ENCODE results near the gene PURA. TPM values are rescaled to one million over a fixed set of nuclear protein-coding genes. Genes with fewer than 3 reads are reported as not detected.
A peak's percentile ranks its signal among the peaks of the same experiment; 100 is the strongest.

Gene PURA
- total RNA-seq, 1 donor from 2014 or later: 8.3 TPM

DNA sequence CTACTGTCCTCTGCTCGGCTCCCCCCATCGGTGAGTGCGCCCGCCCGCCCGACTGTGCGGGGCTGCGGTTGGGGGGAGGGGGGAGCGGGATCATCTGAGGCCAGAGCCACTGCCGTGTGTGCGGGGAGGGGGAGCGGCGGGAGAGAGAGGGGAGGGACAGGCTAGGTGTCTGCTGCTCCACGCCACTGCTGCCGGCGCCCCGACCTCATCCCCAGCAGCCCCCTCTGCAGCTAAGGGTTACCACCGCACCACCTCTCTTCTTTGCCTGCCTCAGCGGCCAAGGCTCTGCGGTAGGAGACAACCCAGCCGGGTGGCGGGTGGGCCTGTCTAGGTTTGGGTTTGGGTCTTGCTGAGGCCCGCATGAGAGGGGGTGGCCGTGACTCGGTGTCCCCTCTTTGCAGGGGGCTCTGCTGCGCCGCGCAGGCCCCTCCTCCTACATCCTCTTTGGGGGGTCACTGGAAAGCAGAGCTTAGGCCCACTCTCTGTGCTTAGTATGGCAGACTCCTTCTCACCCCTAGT, 670 bp upstream of the PURA start:
- TF ChIP-seq, protein P1, sequence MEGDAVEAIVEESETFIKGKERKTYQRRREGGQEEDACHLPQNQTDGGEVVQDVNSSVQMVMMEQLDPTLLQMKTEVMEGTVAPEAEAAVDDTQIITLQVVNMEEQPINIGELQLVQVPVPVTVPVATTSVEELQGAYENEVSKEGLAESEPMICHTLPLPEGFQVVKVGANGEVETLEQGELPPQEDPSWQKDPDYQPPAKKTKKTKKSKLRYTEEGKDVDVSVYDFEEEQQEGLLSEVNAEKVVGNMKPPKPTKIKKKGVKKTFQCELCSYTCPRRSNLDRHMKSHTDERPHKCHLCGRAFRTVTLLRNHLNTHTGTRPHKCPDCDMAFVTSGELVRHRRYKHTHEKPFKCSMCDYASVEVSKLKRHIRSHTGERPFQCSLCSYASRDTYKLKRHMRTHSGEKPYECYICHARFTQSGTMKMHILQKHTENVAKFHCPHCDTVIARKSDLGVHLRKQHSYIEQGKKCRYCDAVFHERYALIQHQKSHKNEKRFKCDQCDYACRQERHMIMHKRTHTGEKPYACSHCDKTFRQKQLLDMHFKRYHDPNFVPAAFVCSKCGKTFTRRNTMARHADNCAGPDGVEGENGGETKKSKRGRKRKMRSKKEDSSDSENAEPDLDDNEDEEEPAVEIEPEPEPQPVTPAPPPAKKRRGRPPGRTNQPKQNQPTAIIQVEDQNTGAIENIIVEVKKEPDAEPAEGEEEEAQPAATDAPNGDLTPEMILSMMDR (conservative IDR thresholded peaks at IDR 0.05): no peak
- Mint-ChIP-seq H3K27me3 (peaks cover 55% of the 10 kb centered on the region), H3K4me1 (ENCODE audit: unreplicated experiment) (peaks cover 30% of the 10 kb centered on the region), H3K27ac (no peak overlapping the region), H3K4me3 (peak overlapping the region; percentile 95), H3K36me3 (no peaks in the 10 kb centered on the region), H3K9me3 (no peaks in the 10 kb centered on the region)
- DNase-seq (ENCODE audit: extremely low spot score, unreplicated experiment): peak; percentile 70

DNA sequence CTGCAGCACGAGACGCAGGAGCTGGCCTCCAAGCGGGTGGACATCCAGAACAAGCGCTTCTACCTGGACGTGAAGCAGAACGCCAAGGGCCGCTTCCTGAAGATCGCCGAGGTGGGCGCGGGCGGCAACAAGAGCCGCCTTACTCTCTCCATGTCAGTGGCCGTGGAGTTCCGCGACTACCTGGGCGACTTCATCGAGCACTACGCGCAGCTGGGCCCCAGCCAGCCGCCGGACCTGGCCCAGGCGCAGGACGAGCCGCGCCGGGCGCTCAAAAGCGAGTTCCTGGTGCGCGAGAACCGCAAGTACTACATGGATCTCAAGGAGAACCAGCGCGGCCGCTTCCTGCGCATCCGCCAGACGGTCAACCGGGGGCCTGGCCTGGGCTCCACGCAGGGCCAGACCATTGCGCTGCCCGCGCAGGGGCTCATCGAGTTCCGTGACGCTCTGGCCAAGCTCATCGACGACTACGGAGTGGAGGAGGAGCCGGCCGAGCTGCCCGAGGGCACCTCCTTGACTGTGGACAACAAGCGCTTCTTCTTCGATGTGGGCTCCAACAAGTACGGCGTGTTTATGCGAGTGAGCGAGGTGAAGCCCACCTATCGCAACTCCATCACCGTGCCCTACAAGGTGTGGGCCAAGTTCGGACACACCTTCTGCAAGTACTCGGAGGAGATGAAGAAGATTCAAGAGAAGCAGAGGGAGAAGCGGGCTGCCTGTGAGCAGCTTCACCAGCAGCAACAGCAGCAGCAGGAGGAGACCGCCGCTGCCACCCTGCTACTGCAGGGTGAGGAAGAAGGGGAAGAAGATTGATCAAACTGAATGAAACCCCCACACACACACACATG, 654 bp downstream of the PURA start:
- Mint-ChIP-seq H3K4me3 (peak overlapping the region; percentile 95), H3K27me3 (peaks cover 42% of the 10 kb centered on the region), H3K27ac (peak overlapping the region; percentile 79), H3K4me1 (ENCODE audit: unreplicated experiment) (peaks cover 30% of the 10 kb centered on the region), H3K36me3 (no peaks in the 10 kb centered on the region), H3K9me3 (no peaks in the 10 kb centered on the region)
- TF ChIP-seq, protein P1 (conservative IDR thresholded peaks at IDR 0.05): no peak
- DNase-seq (ENCODE audit: extremely low spot score, unreplicated experiment): peak; percentile 79

DNA sequence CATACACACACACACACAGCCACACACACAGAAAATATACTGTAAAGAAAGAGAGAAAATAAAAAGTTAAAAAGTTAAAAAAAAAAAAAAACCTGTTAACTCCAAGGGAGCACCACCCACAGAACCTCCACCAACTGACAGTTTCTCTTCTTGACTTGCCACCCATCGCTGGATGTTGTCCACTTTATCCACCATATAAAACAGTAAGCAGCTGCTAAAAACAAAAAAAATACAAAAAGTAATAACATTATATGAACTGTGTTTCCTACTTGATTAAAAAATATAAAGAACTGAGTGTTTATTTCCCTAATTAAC, 1.2 kb downstream of the PURA start:
- no peak for DNase-seq (ENCODE audit: extremely low spot score, unreplicated experiment)
- Mint-ChIP-seq H3K9me3 (no peaks in the 10 kb centered on the region), H3K4me3 (peak overlapping the region; percentile 95), H3K4me1 (ENCODE audit: unreplicated experiment) (peaks cover 30% of the 10 kb centered on the region), H3K27me3 (peaks cover 36% of the 10 kb centered on the region), H3K27ac (peak overlapping the region; percentile 79), H3K36me3 (no peaks in the 10 kb centered on the region)
- TF ChIP-seq, protein P1 (conservative IDR thresholded peaks at IDR 0.05): no peak

DNA sequence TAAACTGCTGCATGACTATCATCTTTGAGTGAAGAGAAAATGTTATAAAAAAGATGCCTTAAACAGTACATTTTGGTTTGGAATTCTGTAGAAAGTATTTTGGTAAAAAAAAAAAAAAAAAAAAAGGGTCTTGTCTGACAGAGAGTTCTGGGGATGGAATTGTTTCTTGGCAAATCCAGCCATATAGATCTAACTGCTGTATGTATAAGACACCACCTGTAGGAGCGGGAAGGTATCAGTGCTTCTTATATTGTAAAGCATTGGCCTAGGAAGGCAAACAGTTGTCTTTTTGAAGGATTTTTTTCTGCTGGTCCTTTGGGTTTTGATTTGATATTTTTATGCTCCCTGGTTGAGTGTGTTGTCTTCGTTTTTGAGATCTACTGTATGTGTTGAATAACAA, 2.8 kb downstream of the PURA start:
- no peak overlapping the region for H3K27ac Mint-ChIP-seq
- H3K4me3 Mint-ChIP-seq: peak overlapping the region; percentile 62
- H3K9me3 Mint-ChIP-seq: no peaks in the 10 kb centered on the region
- DNase-seq (ENCODE audit: extremely low spot score, unreplicated experiment): no peak
- peaks cover 25% of the 10 kb centered on the region for H3K27me3 Mint-ChIP-seq
- TF ChIP-seq, protein P1 (conservative IDR thresholded peaks at IDR 0.05): peak; percentile 26
- no peaks in the 10 kb centered on the region for H3K36me3 Mint-ChIP-seq
- peaks cover 26% of the 10 kb centered on the region for H3K4me1 Mint-ChIP-seq (ENCODE audit: unreplicated experiment)

DNA sequence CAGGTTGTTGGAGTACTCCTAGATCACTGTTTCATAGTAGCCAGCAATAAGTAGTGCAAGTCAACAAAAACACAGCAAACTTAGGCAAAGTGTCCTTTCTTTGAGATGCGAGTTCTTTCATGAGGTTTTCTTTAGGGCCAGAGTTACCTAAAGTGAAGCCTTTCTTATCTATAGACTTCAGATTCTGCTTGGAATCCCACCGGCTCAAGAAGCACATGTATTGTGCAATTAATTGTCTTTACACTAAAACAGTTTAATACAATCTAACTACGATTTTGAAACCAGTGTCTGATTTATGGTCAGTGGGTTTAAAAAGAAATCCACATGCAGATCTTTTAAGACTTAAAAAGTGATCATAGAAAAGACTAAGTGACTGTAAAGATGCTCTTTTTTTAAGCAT, 3.6 kb downstream of the PURA start:
- TF ChIP-seq, protein P1 (conservative IDR thresholded peaks at IDR 0.05): no peak

More for the DNA sequence above, 3.6 kb downstream of the PURA start:
- Mint-ChIP-seq H3K4me3 (no peak overlapping the region), H3K27me3 (peaks cover 19% of the 10 kb centered on the region), H3K4me1 (ENCODE audit: unreplicated experiment) (peaks cover 26% of the 10 kb centered on the region), H3K27ac (no peak overlapping the region), H3K9me3 (no peaks in the 10 kb centered on the region), H3K36me3 (no peaks in the 10 kb centered on the region)
- no peak for DNase-seq (ENCODE audit: extremely low spot score, unreplicated experiment)

Measured in type B pancreatic cell (in vitro differentiated cells).